ENCODE data around the gene MFSD12. TPM values are rescaled to one million over a fixed set of nuclear protein-coding genes. Genes with fewer than 3 reads are reported as not detected.
A peak's percentile ranks its signal among the peaks of the same experiment; 100 is the strongest.

MFSD12 gene
- total RNA-seq, 1 donor from 2014 or later = 181 TPM

GRCh38 chr19:3565139-3565538, 7.8 kb upstream of the MFSD12 start:
- DNase-seq (ENCODE audit: low read depth) = peak; percentile 84
- H3K36me3 ChIP-seq (ENCODE audit: insufficient read depth, low read length) = no peaks in the 10 kb centered on the region
- H3K27ac Mint-ChIP-seq (ENCODE audit: unreplicated experiment) = no peak overlapping the region

GRCh38 chr19:3563709-3564524, 6.5 kb upstream of the MFSD12 start:
- H3K4me1 Mint-ChIP-seq (ENCODE audit: low read depth, unreplicated experiment) = no peaks in the 10 kb centered on the region

More at GRCh38 chr19:3565139-3565538, 7.8 kb upstream of the MFSD12 start:
- FAIRE-seq = no peak
- H3K79me2 ChIP-seq (ENCODE audit: insufficient read depth, low read length) = no peaks in the 10 kb centered on the region
- H3K4me1 Mint-ChIP-seq (ENCODE audit: low read depth, unreplicated experiment) = no peaks in the 10 kb centered on the region
- no peak overlapping the region for H3K9ac ChIP-seq (ENCODE audit: low read length)
- H3K4me2 ChIP-seq (ENCODE audit: low read length) = peak overlapping the region; percentile 34
- peaks cover 4% of the 10 kb centered on the region for H3K36me3 Mint-ChIP-seq (ENCODE audit: low read depth, unreplicated experiment)
- no peaks in the 10 kb centered on the region for H3K27me3 ChIP-seq (ENCODE audit: insufficient read depth, low read length)
- H3K27me3 Mint-ChIP-seq (ENCODE audit: low read depth, unreplicated experiment) = no peaks in the 10 kb centered on the region
- H3K4me1 ChIP-seq (ENCODE audit: insufficient read depth, low read length) = peaks cover 14% of the 10 kb centered on the region
- H3K9me3 ChIP-seq (ENCODE audit: insufficient read depth, low read depth, low read length) = no peaks in the 10 kb centered on the region
- H4K20me1 ChIP-seq (ENCODE audit: insufficient read depth, low read length) = no peaks in the 10 kb centered on the region
- H3K4me3 Mint-ChIP-seq (ENCODE audit: unreplicated experiment) = no peak overlapping the region
- no peak overlapping the region for H3K4me3 ChIP-seq (ENCODE audit: insufficient read depth, low read depth, low read length)
- H3K9me3 Mint-ChIP-seq (ENCODE audit: unreplicated experiment) = no peaks in the 10 kb centered on the region
- H2AFZ ChIP-seq (ENCODE audit: low read depth, low read length) = no peak overlapping the region
- TF ChIP-seq, protein P1, sequence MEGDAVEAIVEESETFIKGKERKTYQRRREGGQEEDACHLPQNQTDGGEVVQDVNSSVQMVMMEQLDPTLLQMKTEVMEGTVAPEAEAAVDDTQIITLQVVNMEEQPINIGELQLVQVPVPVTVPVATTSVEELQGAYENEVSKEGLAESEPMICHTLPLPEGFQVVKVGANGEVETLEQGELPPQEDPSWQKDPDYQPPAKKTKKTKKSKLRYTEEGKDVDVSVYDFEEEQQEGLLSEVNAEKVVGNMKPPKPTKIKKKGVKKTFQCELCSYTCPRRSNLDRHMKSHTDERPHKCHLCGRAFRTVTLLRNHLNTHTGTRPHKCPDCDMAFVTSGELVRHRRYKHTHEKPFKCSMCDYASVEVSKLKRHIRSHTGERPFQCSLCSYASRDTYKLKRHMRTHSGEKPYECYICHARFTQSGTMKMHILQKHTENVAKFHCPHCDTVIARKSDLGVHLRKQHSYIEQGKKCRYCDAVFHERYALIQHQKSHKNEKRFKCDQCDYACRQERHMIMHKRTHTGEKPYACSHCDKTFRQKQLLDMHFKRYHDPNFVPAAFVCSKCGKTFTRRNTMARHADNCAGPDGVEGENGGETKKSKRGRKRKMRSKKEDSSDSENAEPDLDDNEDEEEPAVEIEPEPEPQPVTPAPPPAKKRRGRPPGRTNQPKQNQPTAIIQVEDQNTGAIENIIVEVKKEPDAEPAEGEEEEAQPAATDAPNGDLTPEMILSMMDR (IDR thresholded peaks at IDR 0.05; ENCODE audit: insufficient read depth, low read depth, low read length) = no peak
- peak overlapping the region; percentile 36 for H3K27ac ChIP-seq (ENCODE audit: low read depth, low read length)

More at GRCh38 chr19:3563709-3564524, 6.5 kb upstream of the MFSD12 start:
- Histone ChIP-seq H3K79me2 (ENCODE audit: insufficient read depth, low read length) (no peaks in the 10 kb centered on the region), H3K27me3 (ENCODE audit: insufficient read depth, low read length) (no peaks in the 10 kb centered on the region), H3K9me3 (ENCODE audit: insufficient read depth, low read depth, low read length) (no peaks in the 10 kb centered on the region), H2AFZ (ENCODE audit: low read depth, low read length) (no peak overlapping the region), H3K4me3 (ENCODE audit: insufficient read depth, low read depth, low read length) (no peak overlapping the region), H3K27ac (ENCODE audit: low read depth, low read length) (no peak overlapping the region), H3K4me2 (ENCODE audit: low read length) (no peak overlapping the region), H4K20me1 (ENCODE audit: insufficient read depth, low read length) (no peaks in the 10 kb centered on the region), H3K4me1 (ENCODE audit: insufficient read depth, low read length) (peaks cover 14% of the 10 kb centered on the region), H3K36me3 (ENCODE audit: insufficient read depth, low read length) (no peaks in the 10 kb centered on the region), H3K9ac (ENCODE audit: low read length) (no peak overlapping the region)
- no peak overlapping the region for H3K4me3 Mint-ChIP-seq (ENCODE audit: unreplicated experiment)
- no peak for TF ChIP-seq EZH2 (IDR thresholded peaks at IDR 0.05; ENCODE audit: insufficient read depth, low read length)
- TF ChIP-seq, protein P1 (IDR thresholded peaks at IDR 0.05; ENCODE audit: insufficient read depth, low read depth, low read length) = no peak
- no peaks in the 10 kb centered on the region for H3K27me3 Mint-ChIP-seq (ENCODE audit: low read depth, unreplicated experiment)
- H3K9me3 Mint-ChIP-seq (ENCODE audit: unreplicated experiment) = no peaks in the 10 kb centered on the region
- H3K36me3 Mint-ChIP-seq (ENCODE audit: low read depth, unreplicated experiment) = peaks cover 4% of the 10 kb centered on the region
- H3K27ac Mint-ChIP-seq (ENCODE audit: unreplicated experiment) = no peak overlapping the region
- no peak for DNase-seq (ENCODE audit: low read depth)
- FAIRE-seq = no peak

All from astrocyte (in vitro differentiated cells and primary cell).